ENCODE results near the gene MYRFL.
A peak's percentile ranks its signal among the peaks of the same experiment; 100 is the strongest.
"Not testable (repeated sequence)": the region's sequence is repeated elsewhere in the genome, so short reads cannot be mapped to it uniquely, and the experiment has no call there.

The MYRFL gene

GRCh38 chr12:69833696-69834095, 8.7 kb downstream of the MYRFL start:
- TF ChIP-seq POLR2A (IDR thresholded peaks at IDR 0.05; ENCODE audit: low read length) (no peak), GATA1 (IDR thresholded peaks at IDR 0.05; ENCODE audit: low read depth, low read length) (no peak)
- peak in 1 of 2 experiments; percentile 7 for DNase-seq

- TF ChIP-seq POLR2A (IDR thresholded peaks at IDR 0.05; ENCODE audit: low read length) (no peak), GATA1 (IDR thresholded peaks at IDR 0.05; ENCODE audit: low read depth, low read length) (no peak)
- no peak for DNase-seq
Observed at GRCh38 chr12:69834147-69834546, 9.1 kb downstream of the MYRFL start.

- TF ChIP-seq POLR2A (IDR thresholded peaks at IDR 0.05; ENCODE audit: low read length) (no peak), GATA1 (IDR thresholded peaks at IDR 0.05; ENCODE audit: low read depth, low read length) (no peak)
- DNase-seq: no peak
Observed at GRCh38 chr12:69834576-69834975, 9.5 kb downstream of the MYRFL start.

GRCh38 chr12:69835081-69835480, 10.1 kb downstream of the MYRFL start:
- TF ChIP-seq GATA1 (IDR thresholded peaks at IDR 0.05; ENCODE audit: low read depth, low read length) (no peak), POLR2A (IDR thresholded peaks at IDR 0.05; ENCODE audit: low read length) (no peak)
- DNase-seq: no peak

GRCh38 chr12:69836015-69836414, 11.0 kb downstream of the MYRFL start:
- TF ChIP-seq POLR2A (IDR thresholded peaks at IDR 0.05; ENCODE audit: low read length) (no peak), GATA1 (IDR thresholded peaks at IDR 0.05; ENCODE audit: low read depth, low read length) (no peak)
- no peak for DNase-seq

- no peak for TF ChIP-seq GATA1 (IDR thresholded peaks at IDR 0.05; ENCODE audit: low read depth, low read length)
- TF ChIP-seq POLR2A (IDR thresholded peaks at IDR 0.05; ENCODE audit: low read length): no peak
- DNase-seq: no peak
Observed at GRCh38 chr12:69837191-69837590, 12.2 kb downstream of the MYRFL start.

- no peak for TF ChIP-seq POLR2A (IDR thresholded peaks at IDR 0.05; ENCODE audit: low read length)
- TF ChIP-seq GATA1 (IDR thresholded peaks at IDR 0.05; ENCODE audit: low read depth, low read length): no peak
- no peak for DNase-seq
Observed at GRCh38 chr12:69837657-69838415, 12.8 kb downstream of the MYRFL start.

GRCh38 chr12:69840727-69841126, 15.7 kb downstream of the MYRFL start:
- TF ChIP-seq GATA1 (IDR thresholded peaks at IDR 0.05; ENCODE audit: low read depth, low read length) (no peak), POLR2A (IDR thresholded peaks at IDR 0.05; ENCODE audit: low read length) (no peak)
- no peak for DNase-seq

GRCh38 chr12:69843608-69844007, 18.6 kb downstream of the MYRFL start:
- no peak for TF ChIP-seq POLR2A (IDR thresholded peaks at IDR 0.05; ENCODE audit: low read length)
- no peak for TF ChIP-seq GATA1 (IDR thresholded peaks at IDR 0.05; ENCODE audit: low read depth, low read length)
- DNase-seq: no peak

GRCh38 chr12:69844416-69844815, 19.4 kb downstream of the MYRFL start:
- no peak for TF ChIP-seq POLR2A (IDR thresholded peaks at IDR 0.05; ENCODE audit: low read length)
- no peak for TF ChIP-seq GATA1 (IDR thresholded peaks at IDR 0.05; ENCODE audit: low read depth, low read length)
- DNase-seq: no peak

- DNase-seq: no peak
- TF ChIP-seq POLR2A (IDR thresholded peaks at IDR 0.05; ENCODE audit: low read length) (no peak), GATA1 (IDR thresholded peaks at IDR 0.05; ENCODE audit: low read depth, low read length) (no peak)
Observed at GRCh38 chr12:69844836-69845235, 19.8 kb downstream of the MYRFL start.

GRCh38 chr12:69846976-69847375, 21.9 kb downstream of the MYRFL start:
- TF ChIP-seq POLR2A (IDR thresholded peaks at IDR 0.05; ENCODE audit: low read length): no peak
- no peak for TF ChIP-seq GATA1 (IDR thresholded peaks at IDR 0.05; ENCODE audit: low read depth, low read length)
- no peak for DNase-seq

- no peak for TF ChIP-seq GATA1 (IDR thresholded peaks at IDR 0.05; ENCODE audit: low read depth, low read length)
- TF ChIP-seq POLR2A (IDR thresholded peaks at IDR 0.05; ENCODE audit: low read length): no peak
- no peak for DNase-seq
Observed at GRCh38 chr12:69851976-69852375, 26.9 kb downstream of the MYRFL start.

- not testable (repeated sequence) for DNase-seq
Observed at GRCh38 chr12:69853176-69853961, 28.3 kb downstream of the MYRFL start.

GRCh38 chr12:69866698-69867097, 41.7 kb downstream of the MYRFL start:
- TF ChIP-seq POLR2A (IDR thresholded peaks at IDR 0.05; ENCODE audit: low read length) (no peak), GATA1 (IDR thresholded peaks at IDR 0.05; ENCODE audit: low read depth, low read length) (no peak)

More at GRCh38 chr12:69866698-69867097, 41.7 kb downstream of the MYRFL start:
- no peak for DNase-seq
